Measurements from ENCODE around the gene CPLANE1. TPM values are rescaled to one million over a fixed set of nuclear protein-coding genes. Genes with fewer than 3 reads are reported as not detected.

CPLANE1 gene
- total and polyA plus RNA-seq, 2 donors (not counting 3 experiments of a cell fraction or from before 2014, with no cell fraction given): 4.6 to 21.5 TPM

DNA sequence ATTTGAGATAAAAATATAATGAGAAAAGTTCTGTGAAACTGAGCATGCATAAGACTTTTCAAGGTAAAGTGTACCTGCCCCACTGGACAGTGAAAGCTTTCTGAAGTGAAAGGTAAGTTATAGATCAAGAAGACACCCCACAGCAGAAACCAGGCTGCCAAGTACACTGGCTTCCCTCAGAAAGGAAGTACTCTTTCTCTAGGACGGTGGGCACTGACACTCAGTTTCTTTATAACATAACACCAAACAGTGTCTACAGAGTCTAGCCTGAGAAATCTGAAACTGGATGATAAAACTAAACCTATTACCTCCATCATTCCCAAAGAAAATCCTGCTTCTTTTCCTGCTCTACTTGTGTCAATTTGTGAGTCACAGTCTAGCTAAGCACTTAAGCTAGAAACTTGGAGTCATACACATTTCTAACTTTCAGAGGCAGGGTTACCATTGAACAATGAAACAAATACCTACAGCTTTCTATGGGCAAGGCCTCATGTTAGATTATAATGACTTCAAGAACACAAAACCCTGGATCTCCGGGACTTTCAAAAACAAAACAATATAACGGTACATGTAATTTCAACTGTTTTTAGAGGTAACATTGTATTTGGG lies 136.7 kb downstream of the CPLANE1 start:
- Histone ChIP-seq H4K20me1 (replicated peaks; ENCODE audit: control insufficient read depth, extremely low read depth, insufficient read depth, low read length) (no peaks in the 10 kb centered on the region), H3K9me3 (replicated peaks; ENCODE audit: control insufficient read depth, insufficient read depth, low read length) (no peaks in the 10 kb centered on the region), H3K4me2 (ENCODE audit: insufficient read depth, low read length) (no peak overlapping the region), H3K79me2 (ENCODE audit: control insufficient read depth, insufficient read depth, low read length) (no peaks in the 10 kb centered on the region), H2AFZ (ENCODE audit: low read depth, low read length) (no peak overlapping the region), H3K4me3 (replicated peaks in 1 of 3; ENCODE audit: insufficient read depth in 1 of 3, low read depth in 1 of 3, low read length in 3 of 3) (no peak overlapping the region), H3K36me3 (ENCODE audit: control insufficient read depth in 2 of 2, extremely low read depth in 1 of 2, insufficient read depth in 2 of 2, low read length in 2 of 2) (peaks cover 2% of the 10 kb centered on the region in 2 experiments), H3K4me1 (ENCODE audit: control insufficient read depth, extremely low read depth, insufficient read depth, low read length) (no peaks in the 10 kb centered on the region), H3K9me1 (replicated peaks; ENCODE audit: control insufficient read depth, extremely low read depth, insufficient read depth, low read length) (no peaks in the 10 kb centered on the region), H3K9ac (replicated peaks; ENCODE audit: extremely low read depth, insufficient read depth, low read length) (no peak overlapping the region), H3K27ac (ENCODE audit: insufficient read depth, low read depth, low read length) (no peak overlapping the region), H3K27me3 (ENCODE audit: control insufficient read depth in 2 of 2, insufficient read depth in 2 of 2, low read length in 2 of 2) (no peaks in the 10 kb centered on the region)
- intact Hi-C loops (cut with micrococcal nuclease): no loop called here
- dilution Hi-C loops (cut with MboI; ENCODE audit: extremely low pct_ligation_motif_present, low sequenced_read_pairs): no loop called here
- FAIRE-seq (peak; percentile 55), DNase-seq (ENCODE audit: low read depth, low spot score) (no peak)
- ChIA-PET POLR2A (no interaction called here), CTCF (no interaction called here)
- TF ChIP-seq, protein P1, sequence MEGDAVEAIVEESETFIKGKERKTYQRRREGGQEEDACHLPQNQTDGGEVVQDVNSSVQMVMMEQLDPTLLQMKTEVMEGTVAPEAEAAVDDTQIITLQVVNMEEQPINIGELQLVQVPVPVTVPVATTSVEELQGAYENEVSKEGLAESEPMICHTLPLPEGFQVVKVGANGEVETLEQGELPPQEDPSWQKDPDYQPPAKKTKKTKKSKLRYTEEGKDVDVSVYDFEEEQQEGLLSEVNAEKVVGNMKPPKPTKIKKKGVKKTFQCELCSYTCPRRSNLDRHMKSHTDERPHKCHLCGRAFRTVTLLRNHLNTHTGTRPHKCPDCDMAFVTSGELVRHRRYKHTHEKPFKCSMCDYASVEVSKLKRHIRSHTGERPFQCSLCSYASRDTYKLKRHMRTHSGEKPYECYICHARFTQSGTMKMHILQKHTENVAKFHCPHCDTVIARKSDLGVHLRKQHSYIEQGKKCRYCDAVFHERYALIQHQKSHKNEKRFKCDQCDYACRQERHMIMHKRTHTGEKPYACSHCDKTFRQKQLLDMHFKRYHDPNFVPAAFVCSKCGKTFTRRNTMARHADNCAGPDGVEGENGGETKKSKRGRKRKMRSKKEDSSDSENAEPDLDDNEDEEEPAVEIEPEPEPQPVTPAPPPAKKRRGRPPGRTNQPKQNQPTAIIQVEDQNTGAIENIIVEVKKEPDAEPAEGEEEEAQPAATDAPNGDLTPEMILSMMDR (IDR thresholded peaks at IDR 0.05; ENCODE audit: extremely low read depth in 1 of 2, insufficient read depth in 1 of 2, low read depth in 1 of 2, low read length in 2 of 2): no peak
- TF ChIP-seq EZH2 (IDR thresholded peaks at IDR 0.05; ENCODE audit: borderline replicate concordance, low read depth, low read length, severe bottlenecking) (no peak), GATA2 (IDR thresholded peaks at IDR 0.05; ENCODE audit: insufficient read depth, insufficient read length, low read depth, low read length) (no peak), POLR2A (IDR thresholded peaks at IDR 0.05; ENCODE audit: low read depth, low read length) (no peak), FOS (IDR thresholded peaks at IDR 0.05; ENCODE audit: borderline replicate concordance, insufficient read depth, low read length) (no peak), JUN (IDR thresholded peaks at IDR 0.05; ENCODE audit: borderline replicate concordance, insufficient read depth, insufficient read length, low read depth) (no peak), MYC (IDR thresholded peaks at IDR 0.05; ENCODE audit: low read depth, low read length) (no peak), POLR2AphosphoS5 (IDR thresholded peaks at IDR 0.05; ENCODE audit: insufficient read depth, low read depth, low read length) (no peak)
- TF ChIP-seq, protein P2, sequence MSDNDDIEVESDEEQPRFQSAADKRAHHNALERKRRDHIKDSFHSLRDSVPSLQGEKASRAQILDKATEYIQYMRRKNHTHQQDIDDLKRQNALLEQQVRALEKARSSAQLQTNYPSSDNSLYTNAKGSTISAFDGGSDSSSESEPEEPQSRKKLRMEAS (IDR thresholded peaks at IDR 0.05; ENCODE audit: insufficient read depth, insufficient read length): no peak
- BruUV-seq (replicated peaks): no TSS peak
